Skin of body (tissue), 2 donors: ENCODE data around the gene NECTIN4. TPM values are rescaled to one million over a fixed set of nuclear protein-coding genes. Genes with fewer than 3 reads are reported as not detected.
"Not testable (repeated sequence)": the region's sequence is repeated elsewhere in the genome, so short reads cannot be mapped to it uniquely, and the experiment has no call there.

Experiments used
- DNase-seq: peaks from one replicate; lab custom pipeline; 2025; lab: John Stamatoyannopoulos, UW
- total RNA-seq: library from RNA; depleted of rRNA; stranded (reverse); fragments of >200 nt; gene quantifications from one replicate; pipeline ENCODE4 v1.2.3, GENCODE V29; 2014

The NECTIN4 gene
- 49.6 TPM for total RNA-seq

GRCh38 chr1:161089251-161089924, at the start of gene NECTIN4:
TSS of gene NECTIN4 (minus strand) at chr1:161089558. CDS start at chr1:161089296, 262 bp downstream.
- no peak for DNase-seq

DNA sequence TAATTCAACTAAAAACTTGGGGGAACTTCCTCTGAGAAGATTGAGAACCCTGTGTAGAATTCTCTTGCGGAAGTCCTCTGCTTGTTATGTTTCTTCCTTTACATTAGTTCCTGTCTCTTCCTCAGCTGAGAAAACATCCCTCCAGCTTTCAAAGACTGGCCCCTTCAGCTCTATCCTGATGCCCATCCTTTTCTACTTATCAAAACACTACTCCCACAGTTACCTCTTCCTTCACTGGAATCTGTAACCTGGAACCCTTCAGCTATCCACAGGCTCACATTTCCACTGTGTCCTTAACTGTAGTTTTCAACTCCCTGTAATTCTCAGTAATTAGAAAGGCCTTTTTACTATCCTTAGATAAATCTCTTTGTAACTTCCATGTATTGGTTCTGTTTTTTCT, 49.1 kb upstream of the NECTIN4 start:
- no peak for DNase-seq

DNA sequence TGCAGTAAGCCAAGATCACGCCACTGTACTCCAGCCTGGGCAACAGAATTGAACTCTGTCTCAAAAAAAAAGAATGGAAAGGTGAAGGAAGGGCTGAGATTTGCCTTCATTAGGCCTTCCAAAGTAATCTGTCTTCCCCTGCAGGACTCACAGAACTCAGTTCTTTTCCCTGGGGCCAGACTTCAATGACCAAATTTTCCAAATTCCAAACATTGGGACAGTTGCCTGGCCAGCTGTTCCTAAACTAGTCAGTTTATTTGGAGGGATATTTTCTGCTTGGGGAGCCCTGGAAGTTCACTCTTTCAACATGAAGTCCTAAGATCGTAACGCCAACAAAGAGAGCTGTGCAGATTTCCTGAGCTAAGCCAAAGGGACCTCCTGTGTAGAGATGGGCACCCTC, 48.5 kb upstream of the NECTIN4 start:
- no peak for DNase-seq

DNA sequence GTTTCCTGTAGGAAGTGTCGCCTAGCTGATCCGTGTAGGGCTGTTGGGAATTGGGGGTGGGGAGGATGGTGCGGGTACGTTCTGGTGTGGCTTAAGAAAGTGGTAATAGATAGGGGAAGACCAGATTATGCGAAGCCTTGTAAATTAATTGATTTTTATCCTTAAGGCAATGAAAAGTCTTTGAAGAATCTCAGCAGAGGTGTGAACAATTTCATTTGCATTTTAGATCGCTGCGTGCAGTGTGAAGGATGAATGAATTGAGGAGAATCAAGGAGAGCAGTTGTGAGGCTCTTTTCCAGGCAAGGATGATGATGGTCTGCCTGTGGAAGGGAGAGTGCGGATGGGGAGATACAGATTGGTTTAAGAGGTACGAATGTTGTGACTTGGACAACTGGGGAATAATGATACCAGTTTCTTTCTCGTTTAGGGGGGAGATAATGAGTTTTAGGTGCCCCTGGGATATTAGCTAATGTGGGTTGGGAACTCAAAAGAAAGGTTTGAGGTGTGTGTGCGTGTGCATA, 43.9 kb upstream of the NECTIN4 start:
- DNase-seq: no peak

DNA sequence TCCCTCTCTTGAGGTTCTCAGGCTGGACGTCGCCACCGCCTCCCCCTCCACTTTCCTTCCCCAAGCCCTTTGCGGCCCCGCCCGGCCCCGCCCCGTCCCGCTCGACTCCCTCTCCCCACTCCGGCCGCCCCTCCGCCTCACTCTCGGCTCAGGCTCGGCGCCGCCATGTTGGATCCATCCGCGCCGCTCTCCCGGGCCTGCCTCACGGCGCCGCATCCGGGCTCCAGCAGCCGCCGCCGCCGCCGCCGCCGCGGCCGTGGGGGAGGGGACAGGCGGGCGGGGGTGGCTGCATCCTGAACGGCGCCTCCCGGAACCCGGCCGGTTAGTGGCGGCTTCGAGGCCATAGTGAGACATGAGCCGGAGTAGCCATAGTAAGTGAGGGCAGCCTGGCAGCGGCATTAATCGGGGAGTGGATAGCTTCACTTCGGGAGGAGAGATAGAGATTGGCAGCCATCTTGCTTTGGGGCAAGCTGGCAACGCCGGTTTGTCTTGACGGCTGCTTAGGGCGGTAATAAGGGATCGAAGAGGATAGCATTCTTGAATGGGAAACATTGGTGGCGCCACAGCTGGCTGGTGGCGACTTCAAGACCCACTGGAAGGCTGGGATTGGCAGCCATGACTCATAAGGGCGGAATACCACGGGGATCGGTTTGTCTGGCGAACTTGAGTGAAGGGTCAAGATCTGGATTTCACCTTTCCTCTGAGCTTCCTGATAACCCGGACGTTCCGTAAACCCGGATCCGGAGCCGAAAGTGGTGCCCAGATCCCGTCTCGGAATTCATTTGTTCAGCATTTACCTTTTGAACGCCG, 43.3 kb upstream of the NECTIN4 start, which contains the start of gene DEDD:
Gene DEDD, minus strand, starts transcription at position 258 of the 810 bp plus-strand sequence. CDS start 8,205 bp downstream, outside the sequence.
- peak; percentile 97 for DNase-seq

- no peak for DNase-seq
Observed at GRCh38 chr1:161131523-161132409, 42.4 kb upstream of the NECTIN4 start.

- DNase-seq: no peak
Observed at GRCh38 chr1:161130266-161130665, 40.9 kb upstream of the NECTIN4 start.

DNA sequence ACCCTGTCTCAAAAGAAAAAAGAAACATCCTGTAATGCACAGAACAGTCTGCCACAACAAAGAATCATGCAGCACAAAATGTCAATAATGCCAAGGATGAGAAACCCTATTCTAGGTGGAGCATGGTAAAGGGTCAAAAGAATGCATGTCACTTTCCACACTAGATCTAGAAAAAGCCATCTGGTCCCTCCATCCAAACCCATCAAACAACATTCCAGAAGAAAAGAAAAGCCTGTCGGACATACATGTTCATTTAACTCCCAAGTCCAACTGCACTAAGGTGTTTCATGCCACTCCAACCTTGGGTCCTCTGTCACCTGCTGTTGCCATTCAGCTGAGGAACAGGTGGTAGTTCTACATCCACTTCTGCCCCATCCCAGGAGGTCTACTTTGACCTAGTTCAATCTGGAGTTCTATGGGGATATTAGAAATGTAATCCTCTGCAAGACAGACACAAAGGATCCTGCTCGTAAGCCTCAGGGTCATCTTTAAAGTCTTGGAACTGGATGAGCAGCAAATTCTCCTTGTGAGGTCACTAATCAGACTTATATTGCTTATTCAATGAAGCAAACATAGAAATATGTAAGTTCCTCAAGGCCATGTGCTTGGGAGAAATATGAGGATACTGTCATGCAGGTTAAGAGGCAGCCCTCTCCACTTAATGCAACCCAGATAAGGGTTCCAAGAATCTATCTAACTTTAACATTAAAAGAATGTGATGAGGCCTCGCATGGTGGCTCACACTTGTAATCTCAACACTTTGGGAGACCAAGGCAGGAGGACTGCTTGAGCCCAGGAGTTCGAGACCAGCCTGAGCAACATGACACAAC, 39.4 kb upstream of the NECTIN4 start:
- DNase-seq: no peak

GRCh38 chr1:161127649-161128048, 38.3 kb upstream of the NECTIN4 start:
- DNase-seq: no peak

DNA sequence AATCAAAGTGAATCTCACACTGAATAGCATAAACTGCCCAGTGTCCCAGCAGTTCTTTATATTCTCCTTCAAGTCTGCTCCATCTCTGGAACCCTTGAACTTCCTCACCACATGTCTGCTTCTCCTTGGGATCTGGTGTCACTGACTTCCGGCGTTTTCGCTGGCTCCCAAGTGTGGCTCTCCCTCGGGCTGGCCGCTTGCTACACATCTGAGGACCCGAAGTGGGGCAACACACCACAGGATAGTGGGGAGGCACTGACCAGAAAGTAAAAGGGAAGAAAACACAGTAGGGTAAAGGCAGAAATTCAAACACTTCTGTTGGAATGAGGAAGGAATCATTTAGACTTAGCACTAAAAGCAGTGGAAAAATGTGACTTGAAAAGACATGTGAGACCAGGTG, 33.6 kb upstream of the NECTIN4 start:
- no peak for DNase-seq

DNA sequence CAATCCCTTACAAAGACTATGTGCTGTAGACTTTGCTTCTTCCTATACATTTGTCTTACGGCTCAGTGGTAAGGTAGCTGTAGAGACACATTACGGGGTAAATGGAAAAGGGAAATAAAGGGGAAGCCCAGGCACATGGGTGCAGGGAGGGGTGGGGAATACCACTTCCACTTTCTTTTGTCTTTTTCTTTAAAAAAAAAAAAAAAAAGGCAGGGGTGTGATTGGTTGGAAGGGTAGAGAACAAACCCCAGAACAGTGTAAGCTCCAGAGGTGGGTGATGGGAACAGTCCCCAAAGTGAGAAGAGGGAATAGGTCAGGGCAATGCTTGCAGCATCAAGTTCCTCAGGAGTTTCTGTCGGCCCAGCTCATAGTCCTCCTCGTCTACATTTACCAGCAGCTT, 32.5 kb upstream of the NECTIN4 start:
- DNase-seq: no peak

GRCh38 chr1:161121042-161121650, 31.8 kb upstream of the NECTIN4 start:
- no peak for DNase-seq

- peak; percentile 42 for DNase-seq
Observed at GRCh38 chr1:161119092-161119903, 29.9 kb upstream of the NECTIN4 start.

DNA sequence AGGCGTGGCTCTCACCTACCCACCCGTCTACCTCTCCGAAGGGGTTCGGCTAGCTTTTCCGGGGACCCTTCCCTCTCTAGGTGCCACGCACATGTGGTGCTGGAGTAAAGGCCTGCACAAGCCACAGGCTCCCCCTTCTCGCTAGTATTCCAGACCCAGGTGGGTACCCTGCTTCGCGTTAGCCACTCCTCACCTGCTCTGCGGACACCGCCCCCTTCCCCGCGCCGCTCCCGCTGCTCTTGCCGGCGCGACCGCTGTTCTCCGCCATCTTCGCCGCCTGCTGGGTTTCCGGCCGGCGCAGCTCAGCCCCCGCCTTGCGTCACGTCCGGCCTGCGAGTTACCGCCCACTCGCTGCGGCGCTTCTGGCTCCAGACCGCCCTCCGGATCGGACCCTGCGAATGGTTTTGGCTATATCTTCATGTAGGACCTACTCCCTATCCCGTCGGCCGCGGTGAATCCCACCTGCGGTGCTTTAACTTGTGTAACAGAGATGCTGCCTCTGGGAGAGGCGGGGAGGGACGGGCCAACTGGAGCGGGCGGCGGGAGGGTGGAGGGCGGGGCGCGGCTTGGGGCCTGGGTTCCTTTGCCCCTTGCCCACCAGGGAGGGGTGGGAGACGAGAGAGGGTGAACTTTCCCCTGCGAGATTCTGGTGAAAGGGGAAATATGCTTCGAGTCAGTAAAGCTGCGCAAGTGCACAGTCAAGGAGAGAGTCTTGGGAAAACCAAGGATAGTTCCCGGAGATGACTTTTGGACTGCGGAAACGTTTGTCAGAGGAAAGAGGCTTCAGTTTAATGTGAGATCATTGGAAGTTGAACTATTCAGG, 28.6 kb upstream of the NECTIN4 start, which contains the start of the genes NIT1 and PFDN2:
Gene NIT1, plus strand, starts transcription at position 347 of the 823 bp plus-strand sequence. Its CDS starts 72 bp downstream, at position 419.
Gene PFDN2, minus strand, starts transcription at position 279 of the 823 bp plus-strand sequence. Its CDS starts 11 bp downstream, at position 268.
- peak; percentile 85 for DNase-seq

GRCh38 chr1:161115961-161116360, 26.6 kb upstream of the NECTIN4 start:
- not testable (repeated sequence) for DNase-seq

GRCh38 chr1:161115132-161115711, 25.9 kb upstream of the NECTIN4 start:
- no peak for DNase-seq

GRCh38 chr1:161114556-161114955, 25.2 kb upstream of the NECTIN4 start:
- no peak for DNase-seq

DNA sequence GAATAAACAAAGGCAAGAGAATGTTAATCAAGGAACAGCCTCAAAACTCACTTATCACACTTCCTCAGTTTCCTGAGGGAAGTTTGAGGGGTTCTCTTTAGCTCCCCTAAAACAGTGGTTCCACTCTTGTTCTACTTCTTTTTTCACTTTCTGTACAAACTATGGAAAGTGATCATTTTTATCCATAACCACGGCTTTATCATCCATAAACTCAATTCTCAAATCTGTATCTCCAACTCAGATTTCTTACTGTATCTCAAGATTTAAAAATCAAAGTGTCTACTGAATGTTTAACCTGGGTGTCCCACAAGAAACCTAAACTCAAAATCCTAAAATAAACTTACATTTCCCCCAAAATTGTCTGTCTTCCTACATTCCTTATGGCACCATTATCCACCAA, 24.6 kb upstream of the NECTIN4 start:
- no peak for DNase-seq
